Rectal smooth muscle tissue (tissue), 1 donor: ENCODE results near the gene KCNQ1OT1.

Source experiments
- H3K27ac ChIP-seq: one replicate; pipeline ENCODE4 v1.7.0; 2013; ENCODE audit warnings: low read depth, low read length, inconsistent platforms
- H3K27me3 ChIP-seq: one replicate; pipeline ENCODE4 v1.7.0; 2013; ENCODE audit warnings: low read length; ENCODE audit not compliant: control insufficient read depth, insufficient read depth
- H3K36me3 ChIP-seq: one replicate; pipeline ENCODE4 v1.7.0; 2013; ENCODE audit warnings: low read length; ENCODE audit not compliant: control insufficient read depth, insufficient read depth
- H3K4me1 ChIP-seq: one replicate; pipeline ENCODE4 v1.7.0; 2013; ENCODE audit warnings: low read length; ENCODE audit not compliant: control insufficient read depth, insufficient read depth
- H3K4me3 ChIP-seq: one replicate; pipeline ENCODE4 v1.7.0; 2013; ENCODE audit warnings: low read length
- H3K9ac ChIP-seq: one replicate; pipeline ENCODE4 v1.7.0; 2013; ENCODE audit warnings: low read length

KCNQ1OT1 gene

GRCh38 chr11:2724104-2724503, 24.3 kb upstream of the KCNQ1OT1 start:
- H3K27ac ChIP-seq = no peak overlapping the region
- H3K4me3 ChIP-seq = no peak overlapping the region
- H3K4me1 ChIP-seq = no peaks in the 10 kb centered on the region
- H3K9ac ChIP-seq = no peak overlapping the region
- H3K27me3 ChIP-seq = no peaks in the 10 kb centered on the region
- H3K36me3 ChIP-seq = no peaks in the 10 kb centered on the region

GRCh38 chr11:2722955-2723354, 23.2 kb upstream of the KCNQ1OT1 start:
- H3K36me3 ChIP-seq = no peaks in the 10 kb centered on the region
- H3K27ac ChIP-seq = no peak overlapping the region
- no peak overlapping the region for H3K9ac ChIP-seq
- no peaks in the 10 kb centered on the region for H3K27me3 ChIP-seq
- H3K4me1 ChIP-seq = no peaks in the 10 kb centered on the region
- H3K4me3 ChIP-seq = no peak overlapping the region

GRCh38 chr11:2721210-2721916, 21.6 kb upstream of the KCNQ1OT1 start:
- Histone ChIP-seq H3K4me3 (no peak overlapping the region), H3K27me3 (no peaks in the 10 kb centered on the region), H3K27ac (no peak overlapping the region), H3K36me3 (no peaks in the 10 kb centered on the region), H3K4me1 (no peaks in the 10 kb centered on the region), H3K9ac (no peak overlapping the region)

- Histone ChIP-seq H3K27ac (no peak overlapping the region), H3K4me3 (no peak overlapping the region), H3K4me1 (no peaks in the 10 kb centered on the region), H3K27me3 (no peaks in the 10 kb centered on the region), H3K9ac (no peak overlapping the region), H3K36me3 (no peaks in the 10 kb centered on the region)
Measured at GRCh38 chr11:2719831-2720590, 20.2 kb upstream of the KCNQ1OT1 start.

- H3K9ac ChIP-seq = no peak overlapping the region
- no peaks in the 10 kb centered on the region for H3K27me3 ChIP-seq
- no peaks in the 10 kb centered on the region for H3K36me3 ChIP-seq
- no peak overlapping the region for H3K27ac ChIP-seq
- no peaks in the 10 kb centered on the region for H3K4me1 ChIP-seq
- H3K4me3 ChIP-seq = no peak overlapping the region
Measured at GRCh38 chr11:2718817-2719438, 19.1 kb upstream of the KCNQ1OT1 start.

DNA sequence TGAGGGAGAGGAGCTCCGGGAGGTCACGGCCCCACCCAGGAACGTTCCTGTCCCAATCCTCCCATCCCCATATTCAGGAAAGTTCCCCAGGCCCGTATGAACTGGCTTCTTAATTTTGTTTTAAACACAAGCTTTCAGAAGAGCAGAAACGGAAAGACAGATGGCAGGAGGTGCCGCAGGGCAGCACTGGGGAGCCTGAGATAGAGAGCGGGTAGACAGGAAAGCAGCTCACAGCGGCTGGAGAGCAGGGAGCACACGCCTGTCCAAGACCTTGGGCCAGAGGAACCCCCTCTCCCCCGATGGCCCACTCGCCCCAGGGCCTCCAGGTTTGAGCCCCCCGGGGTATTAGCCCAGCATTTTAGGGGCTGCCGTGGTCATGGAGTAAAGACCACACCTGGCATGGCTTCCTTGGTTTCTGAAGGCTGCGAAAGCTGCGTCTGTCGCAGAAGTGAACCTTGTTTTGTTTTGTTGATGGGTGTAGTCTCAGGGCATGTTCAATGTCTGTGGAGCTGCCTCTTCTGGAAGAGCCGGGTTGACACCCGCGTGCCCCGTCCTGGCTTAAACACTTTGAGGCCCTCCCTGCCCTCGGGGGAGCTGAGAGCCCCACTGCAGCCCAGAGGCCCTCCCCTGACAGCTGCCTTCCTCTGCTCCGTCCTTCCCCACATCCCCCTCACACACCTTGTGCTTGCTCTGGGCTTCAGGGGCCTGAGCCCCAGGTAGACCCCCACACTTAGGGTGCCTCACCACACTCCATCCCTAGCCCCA, 17.9 kb upstream of the KCNQ1OT1 start:
- no peaks in the 10 kb centered on the region for H3K36me3 ChIP-seq
- no peak overlapping the region for H3K27ac ChIP-seq
- no peaks in the 10 kb centered on the region for H3K27me3 ChIP-seq
- H3K4me3 ChIP-seq = no peak overlapping the region
- H3K4me1 ChIP-seq = no peaks in the 10 kb centered on the region
- H3K9ac ChIP-seq = no peak overlapping the region

GRCh38 chr11:2716376-2717095, 16.7 kb upstream of the KCNQ1OT1 start:
- Histone ChIP-seq H3K9ac (no peak overlapping the region), H3K4me3 (no peak overlapping the region), H3K27ac (no peak overlapping the region)

GRCh38 chr11:2715716-2716350, 16.0 kb upstream of the KCNQ1OT1 start:
- H3K27me3 ChIP-seq = no peaks in the 10 kb centered on the region
- H3K36me3 ChIP-seq = no peaks in the 10 kb centered on the region
- no peak overlapping the region for H3K9ac ChIP-seq
- no peak overlapping the region for H3K4me3 ChIP-seq
- H3K27ac ChIP-seq = no peak overlapping the region
- no peaks in the 10 kb centered on the region for H3K4me1 ChIP-seq

More at GRCh38 chr11:2716376-2717095, 16.7 kb upstream of the KCNQ1OT1 start:
- Histone ChIP-seq H3K27me3 (no peaks in the 10 kb centered on the region), H3K36me3 (no peaks in the 10 kb centered on the region), H3K4me1 (no peaks in the 10 kb centered on the region)

DNA sequence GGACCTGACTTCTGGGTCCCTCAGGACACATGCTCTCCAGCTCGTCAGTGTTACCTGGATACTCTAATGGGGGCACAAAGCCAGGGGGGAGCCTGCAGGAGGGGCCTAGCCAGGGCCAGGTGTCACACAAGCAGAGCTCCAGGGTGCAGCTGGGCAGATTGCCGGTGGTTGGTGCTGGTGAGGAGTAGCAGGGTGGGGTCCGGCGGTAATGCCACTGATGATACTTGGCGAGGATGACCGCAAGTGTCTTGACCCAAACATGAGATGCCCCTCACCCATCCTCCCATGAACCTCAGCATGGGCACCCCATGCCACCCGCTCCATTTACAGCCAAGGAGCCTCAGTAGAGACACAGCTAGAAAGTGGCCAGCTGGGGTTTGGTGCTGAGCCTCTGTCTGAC, 15.1 kb upstream of the KCNQ1OT1 start:
- Histone ChIP-seq H3K9ac (no peak overlapping the region), H3K4me3 (no peak overlapping the region), H3K36me3 (no peaks in the 10 kb centered on the region), H3K27ac (no peak overlapping the region), H3K27me3 (no peaks in the 10 kb centered on the region), H3K4me1 (no peaks in the 10 kb centered on the region)

DNA sequence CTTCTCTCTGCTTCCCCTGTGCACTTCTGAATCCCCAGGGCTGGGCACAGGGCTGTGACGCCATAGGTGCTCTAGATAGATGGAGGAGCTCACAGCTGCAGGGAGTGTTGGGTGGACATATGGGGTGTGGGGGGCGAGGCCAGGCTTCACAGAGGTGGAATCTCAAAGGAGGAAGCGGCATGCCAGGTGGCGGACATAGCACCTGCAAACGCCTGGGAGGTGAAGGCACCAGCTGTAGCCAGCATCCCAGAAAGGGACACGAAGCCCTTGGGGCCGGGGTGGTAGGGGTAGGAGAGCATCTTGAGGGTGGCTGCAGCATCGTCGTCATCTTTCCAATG, 14.6 kb upstream of the KCNQ1OT1 start:
- no peak overlapping the region for H3K4me3 ChIP-seq
- peaks cover 3% of the 10 kb centered on the region for H3K4me1 ChIP-seq
- H3K27ac ChIP-seq = no peak overlapping the region
- no peaks in the 10 kb centered on the region for H3K27me3 ChIP-seq
- no peaks in the 10 kb centered on the region for H3K36me3 ChIP-seq
- no peak overlapping the region for H3K9ac ChIP-seq

GRCh38 chr11:2713661-2714462, 14.1 kb upstream of the KCNQ1OT1 start:
- H3K27me3 ChIP-seq = no peaks in the 10 kb centered on the region
- no peak overlapping the region for H3K4me3 ChIP-seq
- H3K36me3 ChIP-seq = no peaks in the 10 kb centered on the region
- peaks cover 5% of the 10 kb centered on the region for H3K4me1 ChIP-seq
- no peak overlapping the region for H3K27ac ChIP-seq
- no peak overlapping the region for H3K9ac ChIP-seq
